NCI-H128 (cell line): ENCODE measurements around the gene STXBP4.

Source experiments
- DNase-seq: peaks from one replicate; lab custom pipeline; 2025; ENCODE audit not compliant: unreplicated experiment; lab: John Stamatoyannopoulos, UW

The STXBP4 gene

GRCh38 chr17:55168958-55169687 lies 200.6 kb downstream of the STXBP4 start:
- DNase-seq: no peak

DNA sequence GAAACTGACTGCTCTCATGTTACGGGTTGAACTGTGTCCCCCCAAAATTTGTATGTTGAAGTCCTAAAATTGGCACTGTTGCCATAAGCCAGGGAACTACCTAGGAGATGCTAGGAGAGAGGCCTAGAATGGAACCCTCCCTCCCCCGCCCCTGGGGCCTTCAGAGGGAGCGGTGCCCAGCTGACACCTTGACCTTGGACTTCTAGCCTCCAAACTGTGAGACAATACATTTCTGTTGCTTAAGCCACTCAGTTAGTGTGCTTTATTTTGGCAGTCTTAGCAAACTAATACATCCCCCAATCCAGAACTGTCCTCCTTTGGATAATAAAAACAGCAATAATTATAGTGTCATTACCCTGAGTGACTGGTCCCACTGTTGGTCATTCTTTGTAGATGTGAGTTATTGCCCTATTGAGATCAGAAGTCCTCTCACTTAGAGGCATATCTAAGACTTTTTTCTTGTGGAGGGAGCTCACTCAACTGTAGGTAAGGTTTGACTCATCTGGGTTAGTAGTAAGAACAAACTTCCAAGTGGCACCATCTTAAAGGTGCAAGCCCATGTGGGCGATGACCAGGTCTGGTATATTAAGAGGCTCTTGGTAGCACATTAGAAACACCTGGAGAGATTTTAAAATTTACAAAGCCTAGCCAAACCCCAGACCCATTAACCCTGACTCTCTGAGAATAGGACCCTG lies 203.2 kb downstream of the STXBP4 start:
- no peak for DNase-seq

GRCh38 chr17:55172612-55173011 lies 204.0 kb downstream of the STXBP4 start:
- DNase-seq: no peak

DNA sequence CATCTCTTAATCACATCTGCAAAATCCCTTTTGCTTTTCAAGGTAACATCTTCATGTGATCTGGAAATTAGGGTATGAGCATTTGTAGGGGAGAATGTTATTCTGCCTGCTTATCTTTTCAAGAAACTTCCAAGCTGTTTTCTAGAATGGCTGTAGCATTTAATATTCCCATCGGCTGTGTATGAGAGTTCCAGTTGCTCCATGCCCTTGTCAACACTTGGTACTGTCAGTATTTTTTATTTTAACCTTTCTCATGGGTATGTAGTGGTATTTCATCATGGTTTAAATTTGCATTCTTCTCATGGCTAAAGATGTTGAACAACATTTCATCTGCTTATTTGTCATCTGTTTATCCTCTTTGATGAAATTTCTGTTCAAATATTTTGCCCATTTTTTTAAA lies 205.6 kb downstream of the STXBP4 start:
- DNase-seq: no peak

DNA sequence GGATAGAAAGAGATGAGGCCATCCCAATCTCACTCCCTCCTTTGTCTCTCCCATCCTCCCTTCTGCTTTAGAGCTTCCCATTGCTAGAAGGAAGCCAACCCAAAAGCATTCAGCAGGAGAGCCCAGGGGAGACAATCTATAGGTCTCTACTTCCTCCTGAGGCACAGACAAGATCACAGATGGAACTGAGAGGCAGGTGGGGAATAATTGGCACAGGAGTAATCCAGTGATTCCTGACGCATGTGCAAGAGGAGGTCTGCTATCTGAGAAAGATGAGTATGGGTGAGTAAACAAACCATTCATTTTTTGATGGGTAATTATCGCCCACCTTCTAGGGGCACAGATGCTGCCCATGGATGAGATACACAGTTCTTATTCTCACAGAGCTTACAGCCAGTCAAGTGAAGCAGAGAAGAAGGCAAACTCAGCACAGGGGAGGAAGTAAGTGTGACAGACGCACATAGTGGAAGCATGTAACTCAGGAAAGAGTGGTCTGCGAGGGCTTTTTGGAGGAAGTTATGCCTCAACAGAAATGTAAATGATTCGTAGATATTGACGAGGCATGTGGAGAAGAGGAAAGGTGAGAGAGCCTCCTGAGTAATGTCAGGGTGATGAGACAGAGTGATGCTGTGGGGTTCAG lies 207.3 kb downstream of the STXBP4 start:
- no peak for DNase-seq

- DNase-seq: no peak
Measured at GRCh38 chr17:55177159-55177854, 208.7 kb downstream of the STXBP4 start.

GRCh38 chr17:55177855-55178217 lies 209.3 kb downstream of the STXBP4 start:
- no peak for DNase-seq

- DNase-seq: no peak
Measured at GRCh38 chr17:55186937-55187770, 218.6 kb downstream of the STXBP4 start.

DNA sequence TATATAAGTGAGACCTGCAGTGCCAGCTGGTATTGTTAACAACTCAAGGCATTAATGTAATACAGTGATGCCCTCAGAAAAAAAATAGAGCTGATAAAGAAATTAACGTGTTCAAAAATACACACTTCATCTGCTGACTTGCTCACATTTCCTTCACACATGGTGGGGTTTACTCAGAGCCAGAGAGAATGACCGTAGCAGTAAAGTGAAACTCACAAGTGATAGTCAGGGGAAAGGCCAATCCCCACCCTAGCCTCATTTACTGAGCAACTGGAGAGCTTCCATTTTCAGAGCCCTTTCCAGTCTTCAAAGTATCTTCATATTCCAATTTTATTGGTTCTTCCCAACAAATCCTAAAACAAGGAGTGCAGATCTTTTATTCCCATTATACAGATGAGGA lies 222.2 kb downstream of the STXBP4 start:
- DNase-seq: no peak

- DNase-seq: no peak
Measured at GRCh38 chr17:55198690-55199370, 230.3 kb downstream of the STXBP4 start.

DNA sequence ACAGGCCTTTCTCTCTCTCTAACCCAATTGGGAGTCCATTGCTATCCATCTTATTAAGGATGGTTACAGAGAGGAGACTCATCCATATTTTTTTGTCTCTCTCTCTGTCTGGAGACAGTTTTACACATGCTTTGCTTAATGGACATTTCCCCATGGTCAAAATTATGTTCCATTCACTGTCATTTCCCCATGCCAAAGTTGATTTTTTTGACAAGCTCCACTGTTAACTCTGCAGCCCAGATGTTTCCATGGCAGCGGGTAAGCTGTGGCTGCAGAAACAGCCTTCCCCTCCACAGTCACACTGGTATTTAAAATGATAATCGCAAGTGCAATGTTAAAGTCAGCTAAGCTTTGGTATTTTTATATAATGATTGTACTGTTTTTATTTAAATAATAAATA lies 232.3 kb downstream of the STXBP4 start:
- DNase-seq: no peak

DNA sequence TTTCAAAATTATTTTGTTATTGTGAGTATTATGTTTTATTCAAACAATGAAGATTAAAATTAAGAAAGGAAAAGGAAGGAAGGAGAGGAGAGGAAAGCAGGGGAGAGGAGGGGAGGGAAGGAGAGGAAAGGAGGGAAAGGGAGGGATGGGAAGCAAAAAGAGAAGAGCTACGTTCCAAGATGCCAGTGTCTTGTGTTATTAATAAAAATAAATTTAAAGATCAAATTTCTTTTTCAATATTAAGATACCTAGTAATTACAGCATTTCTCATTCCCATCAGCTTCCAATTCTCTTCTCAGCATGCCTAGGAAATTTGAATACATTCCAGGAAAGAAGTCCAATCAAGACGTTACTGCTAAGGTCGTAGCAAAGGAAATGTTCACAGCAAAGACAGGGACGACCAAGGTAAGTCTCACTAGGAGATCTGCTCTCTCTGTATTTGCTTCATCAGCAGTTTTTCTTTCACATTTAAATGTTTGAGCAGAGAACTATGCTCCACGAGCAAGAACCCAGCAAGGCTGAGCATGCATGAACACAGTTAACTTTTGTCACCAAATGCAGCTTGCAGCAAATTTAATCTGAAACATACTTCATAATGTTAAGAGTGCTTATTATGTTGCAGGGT lies 232.9 kb downstream of the STXBP4 start:
- DNase-seq: no peak

DNA sequence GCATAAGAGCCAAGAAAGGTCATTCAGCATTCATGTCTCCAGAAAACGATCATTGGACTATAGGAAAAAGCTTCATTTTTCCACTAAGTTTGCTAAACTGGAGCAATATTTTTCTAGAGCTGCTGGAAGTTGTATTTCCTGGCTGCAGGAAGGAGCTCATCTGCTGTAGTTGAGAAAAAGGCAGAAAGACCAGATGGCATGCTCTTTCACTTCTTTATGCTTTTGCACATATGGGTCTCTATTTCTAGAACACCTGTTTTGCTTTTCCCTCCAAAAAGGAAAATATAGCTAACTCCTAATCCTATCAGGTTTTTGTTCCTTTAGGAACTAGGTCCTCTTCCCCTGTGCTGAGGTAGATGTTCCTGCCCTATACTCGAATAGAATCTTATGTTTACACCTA lies 234.3 kb downstream of the STXBP4 start:
- DNase-seq: no peak

GRCh38 chr17:55208078-55208812 lies 239.7 kb downstream of the STXBP4 start:
- DNase-seq: no peak

DNA sequence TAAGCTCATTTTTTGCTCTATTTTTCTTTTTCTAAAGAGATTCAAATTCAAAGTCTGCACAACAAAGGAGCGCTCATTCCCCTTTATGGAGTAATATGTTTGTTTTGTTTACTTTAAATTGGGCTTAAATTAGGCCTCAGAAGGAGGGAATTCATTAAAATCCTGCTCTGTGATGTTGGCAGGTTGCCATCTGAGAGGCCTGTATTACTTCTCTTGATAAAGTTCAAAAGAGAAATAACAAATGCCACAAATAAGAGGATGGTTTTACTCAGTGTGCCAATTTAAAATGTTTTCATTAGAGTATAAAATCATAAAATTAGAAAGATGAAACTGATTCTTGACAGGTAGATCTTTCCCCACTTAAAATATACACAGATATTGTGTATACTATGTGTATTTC lies 241.7 kb downstream of the STXBP4 start:
- DNase-seq: no peak

DNA sequence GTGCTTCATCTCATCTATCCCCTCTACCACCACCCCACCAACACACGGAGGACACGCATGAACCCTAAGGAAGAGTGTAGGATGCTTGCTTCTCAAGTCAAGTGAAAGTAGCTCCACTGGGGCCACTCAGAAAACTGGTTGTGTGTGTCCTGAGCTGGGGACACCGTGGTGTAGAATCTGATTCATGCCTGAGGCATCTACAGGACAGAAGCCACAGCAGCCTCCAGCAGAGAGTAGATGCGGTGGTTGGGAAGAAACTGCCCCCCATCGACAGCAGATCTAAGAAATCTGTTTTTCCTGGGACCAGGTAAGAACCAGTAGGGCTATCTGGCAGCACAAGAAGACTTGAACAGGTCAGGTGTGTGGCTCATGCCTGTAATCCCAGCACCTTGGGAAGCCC lies 244.3 kb downstream of the STXBP4 start:
- DNase-seq: no peak

- DNase-seq: no peak
Measured at GRCh38 chr17:55215711-55216110, 247.1 kb downstream of the STXBP4 start.

- DNase-seq: no peak
Measured at GRCh38 chr17:55216888-55217287, 248.3 kb downstream of the STXBP4 start.

GRCh38 chr17:55219459-55219858 lies 250.9 kb downstream of the STXBP4 start:
- DNase-seq: no peak
